Measurements from ENCODE around the gene HMCN2. TPM values are rescaled to one million over a fixed set of nuclear protein-coding genes. Genes with fewer than 3 reads are reported as not detected.

The HMCN2 gene
- total and polyA plus RNA-seq, 2 experiments from 2014 or later: not detected

- H3K79me2 ChIP-seq (ENCODE audit: insufficient read depth): no peaks in the 10 kb centered on the region
- H3K9me3 ChIP-seq (ENCODE audit: low read depth): no peaks in the 10 kb centered on the region
- 75 to 80% methylated on average over 9 of the region's 9 CpGs for WGBS, 2 experiments (ENCODE audit: low coverage in 1 of 2, low lambda C conversion rate in 2 of 2, missing lambda C conversion rate in 2 of 2)
- TF ChIP-seq EZH2phosphoT487 (IDR thresholded peaks at IDR 0.05; ENCODE audit: insufficient read depth, low read depth): no peak
- TF ChIP-seq EZH2 (IDR thresholded peaks at IDR 0.05; ENCODE audit: insufficient read depth, poor library complexity, severe bottlenecking): no peak
- H3K4me3 ChIP-seq: no peak overlapping the region
- no peaks in the 10 kb centered on the region for H3K9me2 ChIP-seq (ENCODE audit: insufficient read depth)
- no peak overlapping the region for H3K27ac ChIP-seq
- no peak for DNase-seq
- no peak overlapping the region for H3K4me2 ChIP-seq (ENCODE audit: unreplicated experiment)
- H3K4me1 ChIP-seq (ENCODE audit: insufficient read depth): no peaks in the 10 kb centered on the region
- in situ Hi-C loops (cut with MboI): no loop called here
- no peaks in the 10 kb centered on the region for H3F3A ChIP-seq (ENCODE audit: insufficient read depth)
- no peak overlapping the region for H2AFZ ChIP-seq
- H3K9ac ChIP-seq: no peak overlapping the region
- no peaks in the 10 kb centered on the region for H3K36me3 ChIP-seq (ENCODE audit: low read depth)
- H4K20me1 ChIP-seq (ENCODE audit: insufficient read depth): no peaks in the 10 kb centered on the region
- peaks cover 4% of the 10 kb centered on the region for H3K27me3 ChIP-seq (replicated peaks; ENCODE audit: insufficient read depth)
These were observed 143.1 kb downstream of the HMCN2 start for GRCh38 chr9:130408669-130409068.

GRCh38 chr9:130409246-130409645 is 143.7 kb downstream of the HMCN2 start:
- H3K27ac ChIP-seq: no peak overlapping the region
- H3F3A ChIP-seq (ENCODE audit: insufficient read depth): no peaks in the 10 kb centered on the region
- H3K36me3 ChIP-seq (ENCODE audit: low read depth): no peaks in the 10 kb centered on the region
- peaks cover 4% of the 10 kb centered on the region for H3K27me3 ChIP-seq (replicated peaks; ENCODE audit: insufficient read depth)
- WGBS, 2 experiments (ENCODE audit: low coverage in 1 of 2, low lambda C conversion rate in 2 of 2, missing lambda C conversion rate in 2 of 2): 67 to 71% methylated on average over 4 of the region's 4 CpGs
- H4K20me1 ChIP-seq (ENCODE audit: insufficient read depth): no peaks in the 10 kb centered on the region
- in situ Hi-C loops (cut with MboI): no loop called here
- no peak overlapping the region for H3K4me2 ChIP-seq (ENCODE audit: unreplicated experiment)
- no peaks in the 10 kb centered on the region for H3K9me3 ChIP-seq (ENCODE audit: low read depth)
- no peak overlapping the region for H2AFZ ChIP-seq
- DNase-seq: no peak
- H3K9me2 ChIP-seq (ENCODE audit: insufficient read depth): no peaks in the 10 kb centered on the region
- TF ChIP-seq EZH2phosphoT487 (IDR thresholded peaks at IDR 0.05; ENCODE audit: insufficient read depth, low read depth) (no peak), EZH2 (IDR thresholded peaks at IDR 0.05; ENCODE audit: insufficient read depth, poor library complexity, severe bottlenecking) (no peak)
- H3K9ac ChIP-seq: no peak overlapping the region
- no peaks in the 10 kb centered on the region for H3K79me2 ChIP-seq (ENCODE audit: insufficient read depth)
- H3K4me3 ChIP-seq: no peak overlapping the region
- H3K4me1 ChIP-seq (ENCODE audit: insufficient read depth): no peaks in the 10 kb centered on the region

- H3K9ac ChIP-seq: no peak overlapping the region
- in situ Hi-C loops (cut with MboI): no loop called here
These were observed 144.9 kb downstream of the HMCN2 start for GRCh38 chr9:130410443-130410842.

GRCh38 chr9:130411566-130411915 is 146.0 kb downstream of the HMCN2 start:
- in situ Hi-C loops (cut with MboI): no loop called here
- no peak overlapping the region for H3K9ac ChIP-seq
- no peaks in the 10 kb centered on the region for H3K9me2 ChIP-seq (ENCODE audit: insufficient read depth)
- H3K4me2 ChIP-seq (ENCODE audit: unreplicated experiment): no peak overlapping the region
- no peak for TF ChIP-seq EZH2phosphoT487 (IDR thresholded peaks at IDR 0.05; ENCODE audit: insufficient read depth, low read depth)
- no peak for TF ChIP-seq EZH2 (IDR thresholded peaks at IDR 0.05; ENCODE audit: insufficient read depth, poor library complexity, severe bottlenecking)
- no peak overlapping the region for H3K4me3 ChIP-seq
- no peak for DNase-seq
- H3K4me1 ChIP-seq (ENCODE audit: insufficient read depth): no peaks in the 10 kb centered on the region
- no peak overlapping the region for H3K27ac ChIP-seq
- no peaks in the 10 kb centered on the region for H3K9me3 ChIP-seq (ENCODE audit: low read depth)
- 78 to 81% methylated on average over 3 of the region's 3 CpGs for WGBS, 2 experiments (ENCODE audit: low coverage in 1 of 2, low lambda C conversion rate in 2 of 2, missing lambda C conversion rate in 2 of 2)
- no peaks in the 10 kb centered on the region for H3K36me3 ChIP-seq (ENCODE audit: low read depth)
- peaks cover 4% of the 10 kb centered on the region for H3K27me3 ChIP-seq (replicated peaks; ENCODE audit: insufficient read depth)
- H2AFZ ChIP-seq: no peak overlapping the region
- H3F3A ChIP-seq (ENCODE audit: insufficient read depth): no peaks in the 10 kb centered on the region
- H3K79me2 ChIP-seq (ENCODE audit: insufficient read depth): no peaks in the 10 kb centered on the region
- no peaks in the 10 kb centered on the region for H4K20me1 ChIP-seq (ENCODE audit: insufficient read depth)

More at GRCh38 chr9:130410443-130410842, 144.9 kb downstream of the HMCN2 start:
- Histone ChIP-seq H3K9me3 (ENCODE audit: low read depth) (no peaks in the 10 kb centered on the region), H3K4me2 (ENCODE audit: unreplicated experiment) (no peak overlapping the region), H3K27me3 (replicated peaks; ENCODE audit: insufficient read depth) (peaks cover 4% of the 10 kb centered on the region), H3F3A (ENCODE audit: insufficient read depth) (no peaks in the 10 kb centered on the region), H3K27ac (no peak overlapping the region), H4K20me1 (ENCODE audit: insufficient read depth) (no peaks in the 10 kb centered on the region), H2AFZ (no peak overlapping the region), H3K9me2 (ENCODE audit: insufficient read depth) (no peaks in the 10 kb centered on the region), H3K79me2 (ENCODE audit: insufficient read depth) (no peaks in the 10 kb centered on the region), H3K4me3 (no peak overlapping the region), H3K36me3 (ENCODE audit: low read depth) (no peaks in the 10 kb centered on the region), H3K4me1 (ENCODE audit: insufficient read depth) (no peaks in the 10 kb centered on the region)
- no peak for DNase-seq
- WGBS, 2 experiments (ENCODE audit: low coverage in 1 of 2, low lambda C conversion rate in 2 of 2, missing lambda C conversion rate in 2 of 2): 14 to 17% methylated on average over 12 of the region's 12 CpGs
- no peak for TF ChIP-seq EZH2phosphoT487 (IDR thresholded peaks at IDR 0.05; ENCODE audit: insufficient read depth, low read depth)
- TF ChIP-seq EZH2 (IDR thresholded peaks at IDR 0.05; ENCODE audit: insufficient read depth, poor library complexity, severe bottlenecking): no peak

Measured in GM23248 (cell line).